Activated CD8-positive, alpha-beta memory T cell treated with anti-CD3 and anti-CD28 coated beads for 24 hours (primary cell): Measurements from ENCODE around the gene MUS81.

Source experiments
- DNase-seq: peaks from one replicate; pipeline ENCODE4 v3.0.0-alpha.2; 2020

The MUS81 gene

DNA sequence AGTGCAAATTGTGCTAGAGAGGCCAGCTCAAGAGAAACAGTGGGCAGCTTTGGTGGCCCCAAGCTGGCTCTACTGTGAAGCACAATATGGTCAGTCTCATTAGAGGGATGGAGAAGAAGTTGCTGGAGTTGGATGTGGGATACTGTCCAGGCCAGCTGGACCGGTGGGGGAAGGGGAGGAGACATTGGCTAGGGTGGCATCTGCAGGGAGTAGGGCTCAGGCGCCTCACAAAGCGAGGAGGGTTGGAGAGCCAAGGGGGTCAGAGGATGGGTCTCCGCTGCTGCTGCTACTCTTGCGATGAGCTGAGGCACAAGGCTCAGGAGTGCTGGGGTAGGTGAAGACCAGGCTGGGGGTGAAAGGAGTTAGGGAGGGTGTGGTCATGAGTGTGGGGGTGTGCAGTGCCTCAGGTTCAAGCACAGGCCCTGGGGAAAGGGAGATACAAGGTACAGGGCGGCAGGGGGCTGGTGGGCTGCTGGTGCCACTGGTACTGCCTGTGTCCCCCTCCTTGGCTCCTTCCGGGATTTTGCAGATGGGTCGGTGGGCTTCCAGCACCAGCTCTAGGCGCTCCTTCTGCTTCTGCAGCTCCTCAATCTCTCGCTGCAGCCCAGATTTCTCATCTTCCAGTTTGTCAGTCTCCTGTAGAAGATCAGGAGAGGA is 32.6 kb downstream of the MUS81 start:
- DNase-seq = no peak

DNA sequence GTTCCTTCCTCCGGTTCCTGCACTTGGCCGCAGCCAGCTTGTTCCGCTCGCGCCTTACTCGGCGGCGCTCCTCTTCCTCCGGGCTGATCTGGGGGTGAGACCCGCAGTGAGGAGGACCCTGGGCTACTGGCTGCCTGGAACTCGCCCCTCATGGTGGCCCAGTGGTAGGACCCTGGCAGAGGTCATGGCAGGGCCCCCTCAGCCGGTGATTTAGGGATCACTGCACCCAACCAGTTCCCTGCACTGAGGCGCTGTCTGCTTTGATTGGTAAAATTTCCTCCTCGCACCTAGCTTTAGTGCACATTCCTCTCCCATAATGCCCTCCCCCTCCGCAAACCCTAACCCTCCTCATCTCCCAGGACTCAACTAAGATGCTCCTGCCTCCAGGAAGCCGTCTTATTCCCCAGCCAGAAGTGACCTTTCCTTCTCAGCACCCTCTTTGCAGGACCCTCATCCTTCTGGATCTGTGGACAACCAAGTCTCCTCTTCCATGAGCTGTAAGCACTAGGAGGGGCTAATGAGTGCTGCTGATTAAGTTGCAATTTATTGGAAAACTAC is 33.9 kb downstream of the MUS81 start:
- no peak for DNase-seq

DNA sequence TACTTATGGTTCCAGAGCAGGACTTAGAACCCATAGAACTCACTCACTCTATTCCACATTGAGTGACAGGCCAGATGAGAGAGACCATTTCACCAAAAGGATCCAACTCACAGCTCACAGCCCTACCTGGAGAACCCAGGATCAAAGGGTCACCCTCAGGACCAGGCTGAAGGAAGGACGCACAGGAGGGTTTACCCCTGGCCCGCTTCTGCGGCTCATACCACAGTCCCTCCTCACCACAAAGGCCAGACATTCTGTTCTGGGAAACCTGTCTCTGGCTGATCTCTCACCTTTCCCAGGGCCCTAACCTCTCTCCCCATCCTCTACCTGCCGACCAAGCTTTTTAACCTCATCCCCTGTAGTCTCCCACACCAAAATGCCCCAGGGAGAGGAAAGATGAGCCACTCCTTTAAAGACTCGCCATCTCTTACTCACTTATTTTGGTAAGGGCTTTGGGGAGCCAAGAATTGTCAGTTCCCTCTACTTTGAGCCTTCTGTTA is 35.3 kb downstream of the MUS81 start:
- DNase-seq = no peak

DNA sequence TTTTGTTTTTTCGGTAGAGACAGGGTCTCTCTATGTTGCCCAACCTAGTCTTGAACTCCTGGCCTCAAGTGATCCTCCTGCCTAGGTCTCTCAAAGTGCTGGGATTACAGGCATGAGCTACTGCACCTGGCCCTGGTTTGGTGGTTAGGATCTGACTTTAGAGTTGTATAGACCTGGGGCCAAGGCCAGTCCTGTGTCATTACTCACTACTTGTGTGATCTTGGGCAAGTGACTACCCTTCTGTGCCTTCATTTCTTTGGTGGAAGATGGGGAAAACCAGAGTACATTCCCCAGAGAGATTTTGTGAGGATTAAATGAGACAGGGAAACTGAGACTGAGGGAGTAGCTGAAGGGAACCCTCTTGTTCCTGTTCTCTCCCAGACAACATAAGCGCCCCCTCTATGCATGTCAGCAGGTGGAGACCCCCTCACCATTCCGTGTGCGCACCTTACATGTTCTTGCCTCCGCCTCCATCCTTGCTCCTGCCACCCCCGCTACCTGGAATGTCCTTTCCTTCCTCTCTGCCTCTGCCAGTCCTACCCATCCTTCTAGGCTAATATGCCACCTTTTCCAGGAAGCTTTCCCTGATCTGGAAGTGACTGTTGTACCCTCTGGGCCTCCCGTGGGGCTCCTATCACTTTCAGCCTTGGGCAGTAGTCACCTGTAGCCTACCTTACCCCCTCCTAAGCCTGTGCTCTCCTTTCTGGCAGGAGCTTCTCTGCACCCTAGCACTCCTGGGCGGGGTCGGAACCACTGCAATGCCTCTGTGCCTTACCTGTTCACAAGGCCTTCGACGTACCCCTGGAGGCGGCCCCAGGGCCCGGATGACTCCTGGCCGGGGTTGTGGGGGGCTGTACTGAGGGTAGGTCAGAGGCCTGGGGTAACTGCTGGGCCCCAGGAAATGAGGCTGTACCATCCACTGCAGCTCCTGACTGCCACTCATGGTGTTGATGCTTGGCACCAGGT is 36.1 kb downstream of the MUS81 start:
- no peak for DNase-seq

DNA sequence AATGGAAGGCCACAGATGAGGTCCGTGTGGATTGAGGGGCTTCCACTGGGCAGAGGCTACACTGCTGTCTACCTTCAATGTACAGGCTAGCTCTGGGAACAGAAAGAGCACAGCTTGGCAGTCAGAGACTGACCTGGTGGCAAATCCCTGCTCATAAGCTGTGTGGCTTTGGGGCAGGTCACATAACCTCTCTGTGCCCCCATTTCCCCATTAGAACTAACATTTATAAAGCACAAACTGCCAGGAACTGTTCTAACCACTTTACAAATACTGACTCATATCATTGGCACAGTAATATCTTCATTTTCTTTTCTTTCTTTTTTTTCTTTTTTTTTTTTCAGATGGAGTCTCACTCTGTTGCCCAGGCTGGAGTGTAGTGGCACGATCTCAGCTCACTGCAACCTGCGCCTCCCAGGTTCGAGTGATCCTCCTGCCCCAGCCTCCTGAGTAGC is 36.8 kb downstream of the MUS81 start:
- DNase-seq = no peak

DNA sequence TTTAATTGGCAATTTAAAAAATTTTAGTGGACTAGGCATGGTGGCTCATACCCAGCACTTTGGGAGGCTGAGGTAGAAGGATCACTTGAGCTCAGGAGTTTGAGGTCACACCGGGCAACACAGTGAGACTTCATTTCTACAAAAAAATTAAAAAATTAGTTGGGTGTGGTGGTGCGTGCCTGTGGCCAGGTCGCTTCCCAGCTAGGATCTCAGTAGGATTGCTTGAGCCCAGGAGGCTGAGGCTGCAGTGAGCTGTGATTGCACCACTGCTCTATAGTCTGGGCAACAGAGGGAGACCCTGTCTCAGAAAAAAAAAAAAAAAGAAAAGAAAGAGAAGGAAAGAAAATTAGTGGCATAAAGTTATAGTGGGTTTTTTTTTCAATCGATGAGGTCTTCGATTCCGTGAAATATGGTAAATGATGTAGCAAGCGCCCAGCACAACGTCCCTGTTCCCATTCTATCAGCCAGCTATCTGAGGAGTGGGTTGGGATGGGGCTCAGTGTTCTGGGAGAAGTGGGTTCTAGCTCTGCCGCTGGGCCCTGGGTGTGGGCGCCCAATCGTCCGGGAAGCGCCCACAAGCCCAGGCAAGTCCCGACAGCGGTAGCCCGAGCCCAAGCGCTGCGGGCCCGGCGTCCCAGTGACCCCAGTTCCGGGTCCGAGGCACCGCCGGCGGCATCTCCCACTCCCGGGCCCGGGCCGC is 38.6 kb downstream of the MUS81 start:
- no peak for DNase-seq

DNA sequence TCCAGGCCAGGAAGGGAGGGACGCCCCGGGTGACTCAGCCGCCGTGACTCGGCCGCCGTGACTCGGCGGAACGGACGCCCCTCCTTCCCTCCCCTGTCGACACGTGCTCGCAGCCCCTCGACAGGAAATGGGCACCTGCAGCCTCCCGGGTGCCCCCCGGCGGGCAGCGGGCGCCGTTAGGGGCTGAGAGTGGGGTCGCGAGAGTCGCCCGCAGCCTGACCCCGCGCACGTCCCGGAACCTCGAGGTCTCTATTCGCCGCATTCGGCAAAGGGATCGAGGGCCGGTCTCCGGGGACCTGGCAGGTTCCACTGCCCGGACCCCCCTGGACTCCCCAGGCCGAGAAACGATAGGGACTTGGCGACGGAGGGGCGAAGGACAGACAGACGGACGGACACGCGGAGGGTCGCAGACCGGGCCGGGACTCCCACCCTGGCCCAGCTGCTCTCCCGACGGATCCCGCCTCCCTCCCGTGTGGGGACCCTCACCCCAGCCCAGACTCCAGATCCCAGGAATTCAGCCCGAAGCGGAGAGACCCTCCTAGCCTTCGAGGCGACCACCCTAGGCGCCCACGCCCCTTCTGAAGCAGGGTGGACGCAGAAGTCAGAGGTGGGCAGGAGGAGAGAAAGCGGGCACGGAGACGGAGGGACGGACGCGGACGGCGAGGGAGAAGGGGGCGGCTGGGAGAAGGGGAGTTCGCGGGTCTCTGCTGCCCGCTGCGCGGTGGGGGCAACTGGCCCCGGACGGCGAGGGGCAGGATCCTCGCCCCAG is 39.3 kb downstream of the MUS81 start:
- peak; percentile 90 for DNase-seq

DNA sequence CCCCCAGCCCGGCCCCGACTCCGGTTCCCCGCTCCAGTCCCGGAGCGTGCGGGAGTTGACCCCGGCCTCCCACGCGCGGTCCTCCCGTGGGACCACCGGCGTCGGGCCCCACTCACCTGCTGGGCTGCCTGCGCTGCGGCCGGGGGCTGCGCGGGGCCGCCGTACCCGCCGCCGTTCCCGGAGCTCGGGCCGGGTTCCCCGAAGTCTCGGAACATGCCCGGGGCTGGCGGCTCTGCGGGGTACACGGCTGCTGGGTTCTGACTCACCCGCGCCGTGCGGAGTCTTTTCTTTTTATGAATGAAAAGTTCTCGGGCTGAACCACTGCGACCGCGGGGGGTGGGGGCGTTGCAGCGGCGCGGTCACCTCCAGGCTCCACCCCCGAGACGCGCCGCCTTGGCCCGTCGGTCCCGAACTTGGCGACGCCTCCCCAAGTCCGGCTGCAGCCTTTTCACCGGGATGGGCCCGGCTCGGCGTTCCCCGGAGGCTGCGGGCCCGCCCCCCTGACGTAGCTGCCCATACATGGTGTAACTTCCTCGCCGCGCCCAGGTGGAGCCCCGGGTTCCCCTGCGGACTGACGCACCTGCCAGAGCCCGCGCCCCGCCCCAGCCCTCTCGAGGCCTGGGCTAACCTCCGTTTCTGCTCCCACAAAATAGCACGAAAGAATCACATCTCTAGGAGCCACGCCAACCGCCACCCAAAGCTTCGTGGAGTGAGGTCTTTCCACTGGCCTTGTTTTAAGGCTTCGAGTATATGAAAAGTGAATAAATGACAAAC is 40.1 kb downstream of the MUS81 start, which contains the start of gene FOSL1:
FOSL1 (minus strand) TSS at position 264 of the 774 bp plus-strand sequence; CDS start at position 215, 49 bp downstream.
- DNase-seq = peak; percentile 96

DNA sequence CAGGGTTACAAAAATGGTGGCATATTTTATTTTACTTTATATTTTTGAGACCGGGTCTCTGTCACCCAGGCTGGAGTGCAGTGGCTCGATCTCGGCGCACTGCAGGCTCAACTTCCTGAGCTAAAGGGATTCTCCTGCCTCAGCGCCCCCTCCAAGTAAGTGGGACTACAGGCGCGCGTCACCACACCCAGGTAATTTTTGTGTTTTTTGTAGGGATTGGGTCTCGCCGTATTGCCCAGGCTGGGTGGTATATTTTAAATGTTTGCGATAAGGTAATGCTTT is 40.6 kb downstream of the MUS81 start:
- DNase-seq = no peak

DNA sequence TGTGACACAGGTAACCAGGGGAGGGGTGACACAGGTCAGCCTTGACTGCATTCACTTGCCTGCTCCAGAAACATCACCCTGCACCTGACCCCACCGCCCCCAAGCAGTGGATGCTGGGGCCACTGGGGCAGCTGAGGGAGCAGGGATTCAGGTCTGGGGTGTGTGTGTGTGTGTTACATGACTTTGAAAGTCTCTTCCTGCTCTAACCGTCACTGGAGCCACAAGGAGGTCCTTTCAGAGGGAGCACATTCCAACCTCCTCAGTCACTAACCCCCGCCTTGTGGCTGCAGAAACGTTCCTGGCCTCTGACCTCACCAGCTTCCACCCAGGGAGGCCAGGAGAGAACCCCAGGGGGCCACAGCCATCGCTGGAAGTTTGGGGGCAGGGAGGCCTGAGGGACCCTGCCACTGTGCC is 42.8 kb downstream of the MUS81 start:
- DNase-seq = no peak

DNA sequence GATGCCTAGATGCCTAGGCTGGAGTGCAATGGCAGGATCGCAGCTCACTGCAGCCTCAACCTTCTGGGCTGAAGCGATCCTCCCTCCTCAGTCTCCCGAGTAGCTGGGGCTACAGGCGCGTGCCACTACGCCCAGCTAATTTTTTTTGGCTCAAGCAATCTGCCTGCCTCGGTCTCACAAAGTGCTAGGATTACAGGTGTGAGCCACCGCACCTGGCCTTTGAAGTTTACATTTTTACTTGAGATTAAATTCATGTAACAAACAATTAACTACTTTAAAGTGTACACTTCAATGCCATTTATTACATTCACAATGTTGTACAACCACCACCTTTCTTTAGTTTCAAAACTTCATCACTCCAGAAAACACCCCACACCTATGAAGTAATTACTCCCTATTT is 43.5 kb downstream of the MUS81 start:
- no peak for DNase-seq

DNA sequence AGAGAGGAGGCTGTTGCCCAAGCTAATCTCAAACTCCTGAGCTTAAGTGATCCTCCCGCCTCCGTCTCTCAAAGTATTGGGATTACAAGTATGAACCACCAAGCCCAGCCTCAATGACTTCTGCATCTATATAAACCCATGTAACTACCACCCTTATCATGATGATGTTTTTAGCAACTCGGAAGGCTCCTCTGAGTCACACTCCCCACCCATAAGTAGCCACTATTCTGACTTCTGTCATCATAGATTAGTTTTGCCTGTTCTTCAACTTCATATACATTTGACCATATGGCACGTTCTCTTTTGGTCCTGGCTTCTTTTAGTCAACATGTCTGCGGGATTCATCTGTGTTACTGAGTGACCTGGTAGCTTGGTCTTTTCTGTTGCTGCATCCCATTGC is 46.4 kb downstream of the MUS81 start:
- DNase-seq = no peak

DNA sequence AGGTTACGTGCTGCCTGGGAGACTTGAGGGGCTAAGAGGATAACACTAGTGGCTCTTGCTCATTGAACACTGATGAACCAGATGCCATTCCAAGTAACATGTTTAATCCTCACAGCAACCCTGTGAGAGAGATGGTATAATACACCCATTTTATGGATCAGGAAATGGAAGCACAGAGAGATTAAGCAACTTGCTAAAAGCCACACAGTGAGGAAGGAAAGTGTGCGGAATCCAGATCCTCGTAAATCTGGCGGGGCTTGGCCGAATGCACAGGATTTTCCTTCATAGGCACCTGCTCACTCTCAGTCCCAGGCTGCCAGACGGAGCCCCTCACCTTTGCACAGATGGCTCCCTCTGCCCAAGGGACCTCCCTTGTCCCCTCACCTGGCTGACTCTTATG is 47.6 kb downstream of the MUS81 start:
- DNase-seq = no peak

DNA sequence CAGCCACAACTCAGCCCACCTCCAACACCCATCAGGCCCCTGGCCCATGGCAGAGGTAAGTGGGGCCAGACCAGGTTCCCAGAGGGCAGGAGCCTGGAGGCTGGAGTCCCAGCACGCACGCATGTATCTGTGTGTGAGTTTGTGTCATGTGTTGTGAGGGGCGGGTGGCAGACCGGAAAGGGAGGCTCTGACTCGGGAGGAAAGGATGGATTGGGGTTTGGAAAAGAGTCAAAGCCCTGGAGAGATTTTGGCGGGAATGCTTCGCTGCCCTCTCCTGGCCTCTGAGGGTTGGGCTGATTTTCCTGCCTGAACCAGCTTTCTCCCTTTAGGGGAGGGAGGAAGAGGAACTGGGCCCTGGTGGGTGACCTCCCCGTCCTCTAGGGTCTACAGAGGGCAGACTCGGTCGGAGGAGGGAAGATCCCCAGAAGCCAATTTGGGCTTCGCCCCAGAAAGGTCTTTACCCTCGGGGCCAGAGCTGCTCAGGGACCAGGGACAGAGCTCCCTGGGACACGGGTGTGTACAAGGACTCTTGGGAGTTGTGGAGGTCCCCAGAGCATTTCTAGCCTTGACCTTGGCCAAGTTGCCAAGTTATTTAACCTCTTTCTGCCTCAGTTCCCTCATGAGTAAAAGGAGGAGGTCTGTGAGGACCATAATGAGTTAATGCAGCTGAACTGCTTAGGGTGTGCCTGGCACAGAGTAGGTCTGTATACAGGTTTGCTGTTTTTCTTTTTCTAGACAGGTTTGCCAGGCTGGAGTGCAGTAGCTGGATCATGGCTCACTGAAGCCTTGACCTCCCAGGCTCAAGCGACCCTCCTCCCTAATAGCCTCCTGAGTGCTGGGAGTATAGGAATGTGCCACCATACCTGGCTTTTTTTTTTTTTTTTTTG is 51.7 kb downstream of the MUS81 start:
- no peak for DNase-seq

DNA sequence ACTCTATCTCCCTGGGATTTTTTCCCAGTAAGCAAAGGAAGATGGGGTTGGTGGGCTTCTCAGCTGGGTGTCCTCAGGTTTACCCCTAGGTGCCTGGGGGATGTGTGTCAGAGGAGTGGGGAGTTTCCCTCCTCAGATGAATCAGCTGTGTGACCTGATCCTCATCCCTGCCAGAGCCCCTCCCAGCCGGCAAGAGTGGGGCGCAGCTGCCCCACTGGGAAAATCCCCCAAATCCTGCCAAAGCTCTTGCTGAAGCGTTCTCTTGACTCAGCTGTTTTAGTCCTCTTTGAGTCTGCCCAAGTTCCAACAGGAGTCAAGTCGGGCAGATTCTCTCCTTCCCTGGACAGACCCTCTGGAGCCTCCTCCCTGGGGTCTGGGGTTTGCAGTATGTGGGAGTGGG is 52.6 kb downstream of the MUS81 start:
- DNase-seq = no peak

DNA sequence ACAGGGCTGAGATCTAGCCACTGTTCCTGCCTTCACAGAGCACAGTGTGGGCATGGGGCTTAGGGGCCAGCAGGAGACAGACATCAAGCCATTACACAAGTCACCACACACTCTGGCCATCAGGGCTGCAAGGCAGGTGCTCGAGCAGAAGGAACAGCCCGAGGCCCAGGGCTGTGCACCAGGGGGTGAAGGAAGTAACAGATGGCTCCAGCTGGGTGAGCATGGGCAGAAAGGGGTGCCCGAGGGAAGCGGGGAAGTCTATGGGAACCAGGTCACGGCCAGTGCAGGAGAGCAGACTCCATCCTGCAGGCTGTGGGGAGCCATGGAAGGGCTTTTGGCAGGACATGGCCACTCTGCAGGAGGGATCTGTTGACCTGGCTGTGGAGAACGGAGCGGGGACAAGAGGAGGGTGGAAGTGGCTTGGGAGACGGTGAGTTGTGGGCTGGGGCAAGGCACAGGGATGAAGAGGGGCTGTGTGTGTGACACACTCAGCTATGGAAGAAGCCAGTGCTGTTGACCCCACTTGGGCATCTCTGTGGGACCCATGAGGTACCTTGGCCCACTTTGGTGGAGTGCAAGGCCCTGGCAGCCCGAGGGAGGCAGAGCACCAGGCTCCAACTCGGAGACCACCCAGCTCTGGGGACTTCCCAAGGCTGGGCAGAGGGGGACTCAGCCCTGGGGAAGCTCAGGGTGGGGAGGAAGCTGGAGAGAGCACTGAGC is 55.0 kb downstream of the MUS81 start:
- no peak for DNase-seq

DNA sequence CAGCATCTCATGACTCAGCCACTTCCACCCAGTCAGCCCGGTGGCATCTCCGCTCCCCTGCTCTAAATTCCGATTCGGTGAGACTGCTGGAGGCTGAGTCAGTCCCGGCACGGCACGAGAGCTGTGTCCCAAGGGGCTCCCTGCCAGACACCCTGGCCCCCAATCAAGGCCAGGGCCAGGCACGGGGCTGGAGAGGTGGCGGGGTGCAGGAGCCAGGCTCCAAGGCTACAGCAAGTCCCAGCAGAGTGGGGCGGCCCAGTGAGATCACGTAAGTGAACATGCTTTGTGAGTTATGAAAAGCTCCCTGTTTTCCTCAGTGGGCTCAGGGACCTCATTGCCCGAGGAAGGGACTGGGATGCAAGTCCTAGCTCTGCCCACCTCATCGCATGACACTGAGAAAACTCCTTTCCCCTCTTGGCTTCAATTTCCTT is 55.6 kb downstream of the MUS81 start:
- DNase-seq = no peak
